HG02870 (cell line): ENCODE measurements around the gene INO80D.
A peak's percentile ranks its signal among the peaks of the same experiment; 100 is the strongest.
"Not testable (repeated sequence)": the region's sequence is repeated elsewhere in the genome, so short reads cannot be mapped to it uniquely, and the experiment has no call there.

Source experiments
- ATAC-seq: cut with Tn5 transposase; IDR thresholded peaks from one replicate; pipeline ENCODE4 v1.9.1; 2021; ENCODE audit warnings: mild to moderate bottlenecking, moderate library complexity; ENCODE audit not compliant: unreplicated experiment

INO80D gene

GRCh38 chr2:205982776-205983327 is 103.1 kb downstream of the INO80D start:
- no peak for ATAC-seq

DNA sequence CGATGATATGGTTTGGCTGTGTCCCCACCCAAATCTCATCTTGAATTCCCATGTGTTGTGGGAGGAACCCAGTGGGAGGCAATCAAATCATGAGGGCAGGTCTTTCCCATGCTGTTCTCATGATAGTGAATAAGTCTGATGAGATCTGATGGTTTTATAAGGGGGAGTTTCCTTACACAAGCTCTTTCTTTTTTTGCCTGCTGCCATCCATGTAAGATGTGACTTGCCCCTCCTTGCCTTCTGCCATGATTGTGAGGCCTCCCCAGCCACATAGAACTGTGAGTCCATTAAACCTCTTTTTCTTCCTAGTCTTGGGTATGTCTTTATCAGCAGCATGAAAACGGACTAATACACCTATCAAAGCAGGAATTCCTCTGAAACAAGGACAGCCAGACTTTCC is 107.2 kb downstream of the INO80D start:
- ATAC-seq, result not testable (repeated sequence)

DNA sequence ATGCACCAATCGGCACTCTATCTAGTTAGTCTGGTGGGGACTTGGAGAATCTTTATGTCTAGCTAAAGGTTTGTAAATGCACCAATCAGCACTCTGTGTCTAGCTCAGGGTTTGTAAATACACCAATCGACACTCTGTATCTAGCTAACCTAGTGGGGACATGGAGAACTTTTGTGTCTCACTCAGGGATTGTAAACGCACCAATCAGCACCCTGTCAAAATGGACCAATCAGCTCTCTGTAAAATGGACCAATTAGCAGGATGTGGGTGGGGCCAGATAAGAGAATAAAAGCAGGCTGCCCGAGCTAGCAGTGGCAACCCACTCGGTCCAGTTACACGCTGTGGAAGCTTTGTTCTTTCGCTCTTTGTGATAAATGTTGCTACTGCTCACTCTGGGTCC is 108.3 kb downstream of the INO80D start:
- not testable (repeated sequence) for ATAC-seq

DNA sequence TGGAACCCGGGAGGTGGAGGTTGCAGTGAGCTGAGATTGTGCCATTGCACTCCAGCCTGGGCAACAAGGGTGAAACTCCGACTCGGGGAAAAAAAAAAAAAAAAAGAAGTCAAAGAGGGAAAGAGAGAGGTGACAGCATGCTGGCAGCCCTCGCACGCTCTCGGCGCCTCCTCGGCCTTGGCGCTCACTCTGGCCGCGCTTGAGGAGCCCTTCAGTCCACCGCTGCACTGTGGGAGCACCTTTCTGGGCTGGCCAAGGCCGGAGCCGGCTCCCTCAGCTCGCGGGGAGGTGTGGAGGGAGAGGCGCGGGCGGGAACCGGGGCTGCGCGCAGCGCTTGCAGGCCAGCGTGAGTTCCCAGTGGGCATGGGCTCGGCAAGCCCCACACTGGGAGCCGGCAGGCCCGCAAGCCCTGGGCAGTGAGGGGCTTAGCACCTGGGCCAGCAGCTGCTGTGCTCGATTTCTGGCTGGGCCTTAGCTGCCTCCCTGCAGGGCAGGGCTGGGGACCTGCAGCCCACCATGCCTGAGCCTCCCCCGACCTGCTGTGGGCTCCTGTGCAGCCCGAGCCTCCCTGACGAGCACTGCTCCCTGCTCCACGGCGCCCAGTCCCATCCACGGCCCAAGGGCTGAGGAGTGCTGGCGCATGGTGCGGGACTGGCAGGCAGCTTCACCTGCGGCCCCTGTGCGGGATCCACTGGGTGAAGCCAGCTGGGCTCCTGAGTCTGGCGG is 108.9 kb downstream of the INO80D start:
- not testable (repeated sequence) for ATAC-seq

DNA sequence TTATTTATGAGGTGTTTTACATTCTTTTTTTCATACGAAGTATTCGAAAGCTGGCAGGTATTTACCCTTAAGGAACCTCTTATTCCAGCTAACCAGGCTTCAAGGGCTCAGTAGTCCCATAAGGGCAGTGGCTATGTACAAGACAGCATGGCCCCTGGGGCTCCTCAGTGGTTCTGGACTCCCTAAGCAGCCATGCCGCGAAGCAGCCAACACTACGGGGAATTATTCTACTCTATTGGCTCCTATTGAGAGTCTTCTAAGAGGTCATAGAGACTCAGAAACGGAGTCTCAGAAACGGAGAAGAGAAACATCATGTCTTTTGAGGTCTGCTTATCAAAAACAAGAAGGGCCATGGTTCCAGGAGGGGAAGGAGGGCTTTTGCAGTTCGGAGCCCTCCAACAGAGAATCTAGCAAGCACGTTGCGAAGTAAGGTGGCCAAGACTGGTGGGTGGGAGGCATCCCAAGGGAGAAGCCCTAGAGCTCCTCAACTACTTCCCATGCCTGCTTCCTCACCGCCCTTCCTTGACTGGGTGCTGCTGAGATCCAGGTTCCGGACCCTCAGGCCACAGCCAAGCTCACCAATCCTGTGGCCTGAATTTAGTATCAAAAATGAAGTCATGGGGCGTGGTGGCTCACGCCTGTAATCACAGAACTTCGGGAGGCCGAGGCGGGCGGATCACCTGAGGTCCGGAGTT is 109.7 kb downstream of the INO80D start:
- ATAC-seq, result no peak

DNA sequence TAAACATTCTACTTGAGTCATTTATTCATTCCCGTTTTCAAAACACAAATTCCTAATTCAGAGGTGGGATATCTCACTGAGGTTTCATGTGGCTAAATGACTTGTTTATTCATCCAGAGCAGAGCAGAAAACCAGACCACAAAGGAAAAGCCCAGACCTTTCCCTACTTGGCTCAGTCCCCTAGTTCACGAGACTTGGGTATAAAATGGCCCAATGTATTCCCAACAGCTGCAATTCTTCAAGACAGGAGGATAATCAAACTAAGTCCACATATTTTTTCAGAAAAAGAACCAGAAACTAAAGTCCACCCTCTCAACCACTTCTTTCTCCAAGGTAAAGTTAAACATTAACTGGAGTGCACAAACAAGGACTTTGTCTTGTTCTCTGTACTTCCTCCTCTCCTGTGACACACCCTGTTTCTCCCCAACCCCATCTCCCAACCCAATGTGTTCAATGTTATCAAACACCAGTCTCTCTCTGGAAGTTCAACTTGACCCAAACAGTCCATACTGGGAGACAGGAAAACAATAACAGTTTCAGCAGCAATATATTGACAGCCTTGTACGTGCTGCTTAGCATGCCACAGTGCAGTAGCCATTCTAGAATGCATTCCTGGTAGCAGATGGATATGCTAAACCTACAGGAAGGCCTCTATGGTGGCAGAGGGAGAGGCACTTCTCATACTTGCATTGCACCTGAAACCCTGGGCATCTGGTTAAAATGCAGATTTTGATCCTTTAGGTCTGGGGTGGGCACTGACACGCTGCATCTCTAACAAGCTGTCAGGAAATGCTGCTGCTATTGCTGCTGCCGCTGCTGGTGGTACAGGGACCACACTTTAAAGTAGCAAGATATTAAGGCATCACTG is 110.7 kb downstream of the INO80D start:
- ATAC-seq, result peak; percentile 50

- no peak for ATAC-seq
Measured at GRCh38 chr2:205972113-205972512, 113.9 kb downstream of the INO80D start.

DNA sequence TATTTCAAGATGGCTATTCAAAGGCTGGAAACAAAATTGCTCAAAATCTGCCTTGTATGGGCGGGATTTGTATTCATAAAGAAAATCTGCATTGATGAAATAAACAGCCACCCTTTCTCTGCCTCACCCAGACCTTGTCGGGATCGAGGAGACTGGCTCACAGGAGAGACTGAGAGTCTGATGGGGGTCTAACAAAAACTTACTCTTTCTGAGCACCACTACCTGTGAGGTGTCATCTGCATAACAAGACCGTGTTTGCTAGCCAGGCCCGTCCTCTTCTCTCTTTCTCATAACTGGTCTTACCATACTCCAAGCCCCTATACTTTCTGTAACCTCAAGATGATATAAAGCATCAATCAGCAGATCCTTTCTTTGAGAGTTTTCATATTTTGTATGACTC is 115.6 kb downstream of the INO80D start:
- ATAC-seq, result no peak

DNA sequence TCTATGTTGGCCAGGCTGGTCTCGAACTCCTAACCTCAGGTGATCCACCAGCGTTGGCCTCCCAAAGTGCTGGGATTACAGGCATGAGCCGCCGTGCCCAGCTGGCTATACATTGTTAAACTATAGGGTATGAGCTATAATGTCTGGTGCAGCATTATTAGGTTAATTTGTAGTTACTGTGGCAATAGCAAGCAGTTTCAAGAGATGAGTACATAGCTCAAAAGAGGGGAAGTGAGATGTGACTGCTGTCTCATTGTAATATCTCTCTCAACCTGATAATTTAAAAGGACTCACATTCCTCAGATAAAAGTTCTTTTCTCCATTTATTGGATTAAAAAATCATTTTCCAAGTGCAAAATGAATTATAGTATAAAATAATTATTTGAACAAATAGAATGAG is 116.4 kb downstream of the INO80D start:
- ATAC-seq, result peak; percentile 70

DNA sequence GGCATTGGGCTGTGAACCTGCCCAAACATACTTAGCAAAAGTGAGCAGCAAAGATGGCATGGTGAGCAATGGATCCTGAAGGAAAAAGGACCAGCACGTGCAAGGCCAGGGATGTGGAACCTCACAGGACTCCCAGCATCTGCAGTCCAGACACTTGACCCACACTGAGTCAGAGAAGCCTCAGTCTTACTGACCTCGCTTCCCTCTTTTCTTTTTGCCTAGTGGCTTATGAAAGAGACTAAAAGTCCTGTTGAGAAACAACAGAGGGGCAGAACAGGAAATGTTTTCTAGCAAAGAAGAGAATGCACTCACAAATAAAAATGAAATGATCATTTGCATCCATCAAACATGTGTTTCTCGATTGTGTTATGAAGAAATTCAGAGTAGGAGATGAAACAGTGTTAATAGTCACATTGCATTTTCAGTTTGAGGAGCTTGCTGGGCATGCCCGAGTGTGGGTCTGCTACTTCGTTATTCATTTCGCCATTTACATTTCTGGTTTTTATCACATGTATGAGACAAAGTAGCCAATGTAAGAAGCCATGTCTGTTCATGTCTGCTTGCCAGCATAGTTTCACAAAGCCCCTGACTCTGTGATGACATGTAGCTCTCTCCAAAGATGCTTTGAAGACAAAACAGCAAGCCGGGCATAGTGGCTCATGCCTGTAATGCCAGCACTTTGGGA is 118.4 kb downstream of the INO80D start:
- no peak for ATAC-seq

DNA sequence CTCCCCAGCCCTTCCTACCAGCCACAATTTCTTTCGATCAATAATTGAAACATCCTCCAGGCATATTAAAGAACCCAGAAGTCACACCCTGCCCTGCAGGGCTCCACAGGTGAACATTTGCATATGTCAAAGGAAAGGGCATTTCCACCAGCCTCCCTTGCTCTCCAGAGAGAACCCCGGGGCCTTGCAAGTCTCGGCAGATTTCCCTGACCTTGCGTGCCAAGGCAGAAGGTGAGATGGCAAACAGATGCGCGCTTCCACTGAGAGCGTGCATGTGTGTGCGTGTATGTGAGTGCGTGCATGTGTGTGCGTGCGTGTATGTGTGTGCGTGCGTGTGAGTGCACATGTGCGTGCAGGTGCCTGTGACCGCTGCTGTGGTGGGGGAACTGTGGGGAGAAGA is 120.3 kb downstream of the INO80D start:
- no peak for ATAC-seq

- ATAC-seq, result no peak
Measured at GRCh38 chr2:205964111-205964761, 121.7 kb downstream of the INO80D start.

- ATAC-seq, result no peak
Measured at GRCh38 chr2:205959521-205959920, 126.5 kb downstream of the INO80D start.

DNA sequence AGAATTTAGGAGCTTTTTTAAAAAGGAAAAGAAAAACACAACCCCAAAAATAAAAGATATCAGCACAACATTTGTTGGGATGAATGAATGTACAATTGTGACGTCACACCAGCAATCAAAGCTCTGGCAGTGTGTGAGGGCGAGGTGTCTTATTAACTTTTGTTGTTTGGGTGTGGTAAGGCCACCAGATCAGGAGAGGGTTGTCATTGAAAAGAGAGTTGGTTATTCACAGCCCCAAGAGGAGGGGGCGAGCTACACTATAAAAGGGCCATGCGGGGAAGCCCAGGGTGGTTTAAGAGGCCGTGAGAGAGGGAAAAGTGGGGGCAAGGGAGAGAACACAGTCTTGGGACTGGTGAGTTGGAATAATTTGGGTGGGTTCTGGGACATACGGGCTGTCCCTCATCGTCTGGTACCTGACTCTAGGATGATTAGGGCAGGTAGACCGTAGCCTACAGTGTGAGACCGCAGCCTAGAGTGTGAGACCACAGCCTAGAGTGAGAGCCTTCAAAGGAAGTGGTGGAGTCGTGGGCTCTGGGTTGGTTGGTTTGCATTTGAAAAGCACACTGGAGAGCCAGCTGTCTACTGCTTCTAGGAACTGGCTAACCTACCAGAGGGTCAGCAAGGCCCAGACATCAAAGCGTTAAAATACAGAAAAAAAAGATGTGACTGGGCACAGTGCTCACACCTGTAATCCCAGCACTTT is 128.4 kb downstream of the INO80D start:
- ATAC-seq, result no peak

- no peak for ATAC-seq
Measured at GRCh38 chr2:205954707-205955106, 131.3 kb downstream of the INO80D start.

DNA sequence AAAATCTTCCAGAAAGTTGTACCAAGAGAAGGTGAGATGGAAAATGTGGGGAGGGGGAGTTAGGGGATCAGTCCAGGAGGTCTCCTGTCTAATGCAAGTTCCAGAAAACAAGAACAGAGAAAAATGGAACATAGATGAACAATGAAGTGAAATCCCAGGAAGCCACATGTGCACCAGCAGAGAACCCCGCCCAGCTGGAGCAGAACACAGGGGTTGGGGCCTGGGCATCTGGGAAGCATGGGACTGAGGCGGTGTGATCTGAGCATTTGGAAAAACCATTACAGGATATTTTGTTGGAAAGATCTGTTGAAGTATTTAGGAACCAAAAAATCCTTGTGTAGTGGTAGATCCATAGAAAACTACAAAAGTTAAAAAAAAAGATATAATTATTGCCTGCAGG is 133.7 kb downstream of the INO80D start:
- ATAC-seq, result no peak

DNA sequence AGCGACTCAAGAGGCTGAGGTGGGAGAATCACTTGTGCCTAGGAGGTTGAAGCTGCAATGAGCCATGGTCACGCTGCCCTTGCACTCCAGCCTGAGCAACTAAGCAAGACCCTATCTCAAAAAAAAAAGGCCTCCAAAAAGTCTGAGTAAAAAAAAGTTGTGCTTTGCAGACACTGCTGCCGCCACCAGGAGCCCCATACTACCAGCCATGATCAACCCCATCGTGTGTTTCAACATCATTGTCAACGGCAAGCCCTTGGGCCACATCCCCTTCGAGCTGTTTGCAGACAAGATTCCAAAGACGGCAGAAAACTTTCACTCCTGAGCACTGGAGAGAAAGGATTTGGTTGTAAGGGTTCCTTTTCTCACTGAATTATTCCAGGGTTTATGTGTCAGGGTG is 137.1 kb downstream of the INO80D start:
- ATAC-seq, result no peak

- no peak for ATAC-seq
Measured at GRCh38 chr2:205948496-205948837, 137.5 kb downstream of the INO80D start.

DNA sequence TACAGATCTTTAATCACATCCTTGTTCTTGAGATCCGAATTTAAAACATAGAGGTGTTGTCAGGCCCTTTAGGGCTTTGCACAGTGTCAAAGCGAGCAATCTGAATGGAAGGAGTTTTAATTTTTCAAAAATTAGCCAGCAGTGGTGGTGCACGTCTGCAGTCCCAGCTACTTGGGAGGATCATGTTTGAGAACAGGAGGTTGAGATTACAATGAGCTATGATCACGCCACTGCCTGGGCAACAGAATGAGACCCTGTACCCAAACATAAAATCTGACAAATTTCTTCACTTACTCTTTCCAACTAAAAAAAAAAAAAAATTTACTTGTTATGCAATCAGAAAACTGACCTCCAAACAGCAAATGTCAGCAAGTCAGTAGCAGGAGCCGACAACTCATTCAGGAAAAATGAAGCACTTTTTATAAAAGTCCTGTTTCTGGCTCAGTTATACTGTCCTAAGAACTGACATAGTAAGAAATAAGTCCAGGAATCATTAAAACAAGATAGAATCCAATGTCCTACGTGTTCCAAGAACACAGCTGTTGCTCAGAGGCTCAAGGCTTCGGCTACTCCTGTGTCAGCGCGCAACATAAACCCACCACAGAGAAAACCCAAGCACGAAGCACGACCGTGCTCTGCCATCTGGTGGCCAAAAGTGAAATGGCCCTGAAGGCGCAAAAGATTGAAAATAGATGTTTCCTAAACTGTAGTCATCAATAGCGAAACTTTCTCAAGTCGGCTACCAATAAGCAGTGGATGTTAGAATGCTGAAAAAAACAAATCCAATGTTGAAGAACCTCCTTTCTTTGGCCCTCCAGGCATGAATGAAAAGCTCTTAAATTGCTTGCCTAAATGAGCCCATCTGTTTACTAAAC is 138.1 kb downstream of the INO80D start:
- peak; percentile 95 for ATAC-seq
